ENCODE measurements around the gene GSTCD. TPM values are rescaled to one million over a fixed set of nuclear protein-coding genes. Genes with fewer than 3 reads are reported as not detected.

GSTCD gene
- total and polyA plus RNA-seq, 2 experiments from 2014 or later: 11.3 to 39.1 TPM

DNA sequence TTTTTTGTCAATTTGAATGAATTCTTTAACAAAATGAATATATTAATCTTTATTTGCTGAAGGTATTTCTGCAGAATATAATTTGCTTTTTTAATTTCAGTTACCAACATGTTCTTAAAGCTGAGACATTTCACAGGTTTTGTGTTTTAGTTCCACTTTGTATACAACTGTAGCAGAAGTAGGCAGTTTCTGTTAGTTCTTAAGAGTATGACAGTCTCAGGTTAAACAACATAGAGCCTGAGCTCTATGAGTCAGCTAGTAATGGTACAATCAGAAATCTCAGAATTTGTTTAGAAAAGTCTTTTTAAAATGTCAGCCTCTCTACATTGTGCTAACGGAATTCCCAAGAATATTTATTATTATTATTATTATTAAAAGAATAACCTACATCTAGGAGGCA, 50.4 kb downstream of the GSTCD start:
- no peaks in the 10 kb centered on the region for H4K20me1 ChIP-seq (replicated peaks; ENCODE audit: insufficient read depth)
- Mint-ChIP-seq H3K36me3 (ENCODE audit: low read depth) (no peaks in the 10 kb centered on the region), H3K4me3 (no peak overlapping the region), H3K27me3 (ENCODE audit: insufficient read depth, low read depth, poor library complexity) (no peaks in the 10 kb centered on the region), H3K27ac (no peak overlapping the region), H3K9me3 (no peaks in the 10 kb centered on the region), H3K4me1 (no peaks in the 10 kb centered on the region)
- H3F3A ChIP-seq (replicated peaks; ENCODE audit: low read depth): no peaks in the 10 kb centered on the region
- no peaks in the 10 kb centered on the region for H3K36me3 ChIP-seq (ENCODE audit: insufficient read depth)
- H3K27ac ChIP-seq (ENCODE audit: low read depth): no peak overlapping the region
- no peak overlapping the region for H2AFZ ChIP-seq
- no peak for TF ChIP-seq NANOG (IDR thresholded peaks at IDR 0.05; ENCODE audit: borderline replicate concordance)
- no peak for TF ChIP-seq EZH2phosphoT487 (IDR thresholded peaks at IDR 0.05; ENCODE audit: unreplicated experiment)
- no peak for TF ChIP-seq ZNF331 (CRISPR knock-in tag; IDR thresholded peaks at IDR 0.05; ENCODE audit: low read depth)
- no peak for TF ChIP-seq CREB1 (CRISPR knock-in tag; IDR thresholded peaks at IDR 0.05; ENCODE audit: low read depth)
- TF ChIP-seq, protein P1, sequence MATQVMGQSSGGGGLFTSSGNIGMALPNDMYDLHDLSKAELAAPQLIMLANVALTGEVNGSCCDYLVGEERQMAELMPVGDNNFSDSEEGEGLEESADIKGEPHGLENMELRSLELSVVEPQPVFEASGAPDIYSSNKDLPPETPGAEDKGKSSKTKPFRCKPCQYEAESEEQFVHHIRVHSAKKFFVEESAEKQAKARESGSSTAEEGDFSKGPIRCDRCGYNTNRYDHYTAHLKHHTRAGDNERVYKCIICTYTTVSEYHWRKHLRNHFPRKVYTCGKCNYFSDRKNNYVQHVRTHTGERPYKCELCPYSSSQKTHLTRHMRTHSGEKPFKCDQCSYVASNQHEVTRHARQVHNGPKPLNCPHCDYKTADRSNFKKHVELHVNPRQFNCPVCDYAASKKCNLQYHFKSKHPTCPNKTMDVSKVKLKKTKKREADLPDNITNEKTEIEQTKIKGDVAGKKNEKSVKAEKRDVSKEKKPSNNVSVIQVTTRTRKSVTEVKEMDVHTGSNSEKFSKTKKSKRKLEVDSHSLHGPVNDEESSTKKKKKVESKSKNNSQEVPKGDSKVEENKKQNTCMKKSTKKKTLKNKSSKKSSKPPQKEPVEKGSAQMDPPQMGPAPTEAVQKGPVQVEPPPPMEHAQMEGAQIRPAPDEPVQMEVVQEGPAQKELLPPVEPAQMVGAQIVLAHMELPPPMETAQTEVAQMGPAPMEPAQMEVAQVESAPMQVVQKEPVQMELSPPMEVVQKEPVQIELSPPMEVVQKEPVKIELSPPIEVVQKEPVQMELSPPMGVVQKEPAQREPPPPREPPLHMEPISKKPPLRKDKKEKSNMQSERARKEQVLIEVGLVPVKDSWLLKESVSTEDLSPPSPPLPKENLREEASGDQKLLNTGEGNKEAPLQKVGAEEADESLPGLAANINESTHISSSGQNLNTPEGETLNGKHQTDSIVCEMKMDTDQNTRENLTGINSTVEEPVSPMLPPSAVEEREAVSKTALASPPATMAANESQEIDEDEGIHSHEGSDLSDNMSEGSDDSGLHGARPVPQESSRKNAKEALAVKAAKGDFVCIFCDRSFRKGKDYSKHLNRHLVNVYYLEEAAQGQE (IDR thresholded peaks at IDR 0.05; ENCODE audit: unreplicated experiment): no peak
- TF ChIP-seq POLR2AphosphoS5 (IDR thresholded peaks at IDR 0.05; ENCODE audit: low read depth): no peak
- TF ChIP-seq, protein P2, sequence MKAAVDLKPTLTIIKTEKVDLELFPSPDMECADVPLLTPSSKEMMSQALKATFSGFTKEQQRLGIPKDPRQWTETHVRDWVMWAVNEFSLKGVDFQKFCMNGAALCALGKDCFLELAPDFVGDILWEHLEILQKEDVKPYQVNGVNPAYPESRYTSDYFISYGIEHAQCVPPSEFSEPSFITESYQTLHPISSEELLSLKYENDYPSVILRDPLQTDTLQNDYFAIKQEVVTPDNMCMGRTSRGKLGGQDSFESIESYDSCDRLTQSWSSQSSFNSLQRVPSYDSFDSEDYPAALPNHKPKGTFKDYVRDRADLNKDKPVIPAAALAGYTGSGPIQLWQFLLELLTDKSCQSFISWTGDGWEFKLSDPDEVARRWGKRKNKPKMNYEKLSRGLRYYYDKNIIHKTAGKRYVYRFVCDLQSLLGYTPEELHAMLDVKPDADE (IDR thresholded peaks at IDR 0.05): no peak
- TF ChIP-seq, protein P3, sequence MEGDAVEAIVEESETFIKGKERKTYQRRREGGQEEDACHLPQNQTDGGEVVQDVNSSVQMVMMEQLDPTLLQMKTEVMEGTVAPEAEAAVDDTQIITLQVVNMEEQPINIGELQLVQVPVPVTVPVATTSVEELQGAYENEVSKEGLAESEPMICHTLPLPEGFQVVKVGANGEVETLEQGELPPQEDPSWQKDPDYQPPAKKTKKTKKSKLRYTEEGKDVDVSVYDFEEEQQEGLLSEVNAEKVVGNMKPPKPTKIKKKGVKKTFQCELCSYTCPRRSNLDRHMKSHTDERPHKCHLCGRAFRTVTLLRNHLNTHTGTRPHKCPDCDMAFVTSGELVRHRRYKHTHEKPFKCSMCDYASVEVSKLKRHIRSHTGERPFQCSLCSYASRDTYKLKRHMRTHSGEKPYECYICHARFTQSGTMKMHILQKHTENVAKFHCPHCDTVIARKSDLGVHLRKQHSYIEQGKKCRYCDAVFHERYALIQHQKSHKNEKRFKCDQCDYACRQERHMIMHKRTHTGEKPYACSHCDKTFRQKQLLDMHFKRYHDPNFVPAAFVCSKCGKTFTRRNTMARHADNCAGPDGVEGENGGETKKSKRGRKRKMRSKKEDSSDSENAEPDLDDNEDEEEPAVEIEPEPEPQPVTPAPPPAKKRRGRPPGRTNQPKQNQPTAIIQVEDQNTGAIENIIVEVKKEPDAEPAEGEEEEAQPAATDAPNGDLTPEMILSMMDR (conservative IDR thresholded peaks at IDR 0.05; ENCODE audit: low read depth in 2 of 2): no peak
- no peak for TF ChIP-seq JUNB (IDR thresholded peaks at IDR 0.05; ENCODE audit: unreplicated experiment)
- TF ChIP-seq EZH2 (IDR thresholded peaks at IDR 0.05; ENCODE audit: low read depth, unreplicated experiment): no peak
- TF ChIP-seq, protein P4, sequence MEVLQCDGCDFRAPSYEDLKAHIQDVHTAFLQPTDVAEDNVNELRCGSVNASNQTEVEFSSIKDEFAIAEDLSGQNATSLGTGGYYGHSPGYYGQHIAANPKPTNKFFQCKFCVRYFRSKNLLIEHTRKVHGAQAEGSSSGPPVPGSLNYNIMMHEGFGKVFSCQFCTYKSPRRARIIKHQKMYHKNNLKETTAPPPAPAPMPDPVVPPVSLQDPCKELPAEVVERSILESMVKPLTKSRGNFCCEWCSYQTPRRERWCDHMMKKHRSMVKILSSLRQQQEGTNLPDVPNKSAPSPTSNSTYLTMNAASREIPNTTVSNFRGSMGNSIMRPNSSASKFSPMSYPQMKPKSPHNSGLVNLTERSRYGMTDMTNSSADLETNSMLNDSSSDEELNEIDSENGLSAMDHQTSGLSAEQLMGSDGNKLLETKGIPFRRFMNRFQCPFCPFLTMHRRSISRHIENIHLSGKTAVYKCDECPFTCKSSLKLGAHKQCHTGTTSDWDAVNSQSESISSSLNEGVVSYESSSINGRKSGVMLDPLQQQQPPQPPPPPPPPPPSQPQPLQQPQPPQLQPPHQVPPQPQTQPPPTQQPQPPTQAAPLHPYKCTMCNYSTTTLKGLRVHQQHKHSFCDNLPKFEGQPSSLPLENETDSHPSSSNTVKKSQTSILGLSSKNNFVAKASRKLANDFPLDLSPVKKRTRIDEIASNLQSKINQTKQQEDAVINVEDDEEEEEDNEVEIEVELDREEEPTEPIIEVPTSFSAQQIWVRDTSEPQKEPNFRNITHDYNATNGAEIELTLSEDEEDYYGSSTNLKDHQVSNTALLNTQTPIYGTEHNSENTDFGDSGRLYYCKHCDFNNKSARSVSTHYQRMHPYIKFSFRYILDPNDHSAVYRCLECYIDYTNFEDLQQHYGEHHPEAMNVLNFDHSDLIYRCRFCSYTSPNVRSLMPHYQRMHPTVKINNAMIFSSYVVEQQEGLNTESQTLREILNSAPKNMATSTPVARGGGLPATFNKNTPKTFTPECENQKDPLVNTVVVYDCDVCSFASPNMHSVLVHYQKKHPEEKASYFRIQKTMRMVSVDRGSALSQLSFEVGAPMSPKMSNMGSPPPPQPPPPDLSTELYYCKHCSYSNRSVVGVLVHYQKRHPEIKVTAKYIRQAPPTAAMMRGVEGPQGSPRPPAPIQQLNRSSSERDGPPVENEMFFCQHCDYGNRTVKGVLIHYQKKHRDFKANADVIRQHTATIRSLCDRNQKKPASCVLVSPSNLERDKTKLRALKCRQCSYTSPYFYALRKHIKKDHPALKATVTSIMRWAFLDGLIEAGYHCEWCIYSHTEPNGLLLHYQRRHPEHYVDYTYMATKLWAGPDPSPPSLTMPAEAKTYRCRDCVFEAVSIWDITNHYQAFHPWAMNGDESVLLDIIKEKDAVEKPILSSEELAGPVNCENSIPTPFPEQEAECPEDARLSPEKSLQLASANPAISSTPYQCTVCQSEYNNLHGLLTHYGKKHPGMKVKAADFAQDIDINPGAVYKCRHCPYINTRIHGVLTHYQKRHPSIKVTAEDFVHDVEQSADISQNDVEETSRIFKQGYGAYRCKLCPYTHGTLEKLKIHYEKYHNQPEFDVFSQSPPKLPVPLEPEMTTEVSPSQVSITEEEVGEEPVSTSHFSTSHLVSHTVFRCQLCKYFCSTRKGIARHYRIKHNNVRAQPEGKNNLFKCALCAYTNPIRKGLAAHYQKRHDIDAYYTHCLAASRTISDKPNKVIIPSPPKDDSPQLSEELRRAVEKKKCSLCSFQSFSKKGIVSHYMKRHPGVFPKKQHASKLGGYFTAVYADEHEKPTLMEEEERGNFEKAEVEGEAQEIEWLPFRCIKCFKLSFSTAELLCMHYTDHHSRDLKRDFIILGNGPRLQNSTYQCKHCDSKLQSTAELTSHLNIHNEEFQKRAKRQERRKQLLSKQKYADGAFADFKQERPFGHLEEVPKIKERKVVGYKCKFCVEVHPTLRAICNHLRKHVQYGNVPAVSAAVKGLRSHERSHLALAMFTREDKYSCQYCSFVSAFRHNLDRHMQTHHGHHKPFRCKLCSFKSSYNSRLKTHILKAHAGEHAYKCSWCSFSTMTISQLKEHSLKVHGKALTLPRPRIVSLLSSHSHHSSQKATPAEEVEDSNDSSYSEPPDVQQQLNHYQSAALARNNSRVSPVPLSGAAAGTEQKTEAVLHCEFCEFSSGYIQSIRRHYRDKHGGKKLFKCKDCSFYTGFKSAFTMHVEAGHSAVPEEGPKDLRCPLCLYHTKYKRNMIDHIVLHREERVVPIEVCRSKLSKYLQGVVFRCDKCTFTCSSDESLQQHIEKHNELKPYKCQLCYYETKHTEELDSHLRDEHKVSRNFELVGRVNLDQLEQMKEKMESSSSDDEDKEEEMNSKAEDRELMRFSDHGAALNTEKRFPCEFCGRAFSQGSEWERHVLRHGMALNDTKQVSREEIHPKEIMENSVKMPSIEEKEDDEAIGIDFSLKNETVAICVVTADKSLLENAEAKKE (CRISPR knock-in tag; IDR thresholded peaks at IDR 0.05): no peak
- TF ChIP-seq STAT1 (IDR thresholded peaks at IDR 0.05; ENCODE audit: unreplicated experiment): no peak
- TF ChIP-seq ZNF114 (CRISPR knock-in tag; IDR thresholded peaks at IDR 0.05): no peak
- H3K4me3 ChIP-seq: no peak overlapping the region
- H3K9me2 ChIP-seq (ENCODE audit: insufficient read depth): no peaks in the 10 kb centered on the region
- no peaks in the 10 kb centered on the region for H3K4me1 ChIP-seq (ENCODE audit: insufficient read depth)
- no peak overlapping the region for H3K4me2 ChIP-seq
- DNase-seq (ENCODE audit: low spot score): no peak
- no peaks in the 10 kb centered on the region for H3K79me2 ChIP-seq (replicated peaks; ENCODE audit: insufficient read depth)
- no peaks in the 10 kb centered on the region for H3K27me3 ChIP-seq (ENCODE audit: insufficient read depth)
- no peak for ATAC-seq

All from GM23338 (cell line).